ENCODE measurements around the gene SPOCK2.

SPOCK2 gene

GRCh38 chr10:72106896-72107295, 18.5 kb upstream of the SPOCK2 start:
- TF ChIP-seq CTCF (conservative IDR thresholded peaks at IDR 0.05): no peak
- no peak for TF ChIP-seq ZFX (IDR thresholded peaks at IDR 0.05)
- H3K27ac ChIP-seq: no peak overlapping the region

GRCh38 chr10:72106154-72106849, 18.0 kb upstream of the SPOCK2 start:
- H3K27ac ChIP-seq: no peak overlapping the region
- no peak for TF ChIP-seq ZFX (IDR thresholded peaks at IDR 0.05)
- TF ChIP-seq CTCF (conservative IDR thresholded peaks at IDR 0.05): no peak

- no peak overlapping the region for H3K27ac ChIP-seq
- TF ChIP-seq CTCF (conservative IDR thresholded peaks at IDR 0.05) (no peak), ZFX (IDR thresholded peaks at IDR 0.05) (no peak)
These were observed 17.4 kb upstream of the SPOCK2 start for GRCh38 chr10:72105710-72106109.

DNA sequence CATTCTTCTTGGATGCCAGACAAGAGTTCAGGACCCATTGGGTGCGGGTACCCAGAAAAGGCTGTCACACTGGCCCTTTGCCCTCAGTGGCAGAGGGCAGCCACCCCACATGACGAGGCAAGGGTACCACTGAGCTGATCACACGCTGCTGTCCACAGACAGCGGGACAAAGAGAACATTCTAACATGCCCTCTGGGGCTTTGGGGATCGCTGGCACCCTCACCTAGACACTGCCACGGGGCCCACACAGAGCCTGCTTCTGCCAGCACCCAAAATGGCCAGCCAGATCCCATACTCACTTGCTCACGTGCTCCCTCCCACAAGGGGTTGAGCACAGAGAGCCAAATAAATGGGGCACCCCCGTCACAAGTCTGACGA, 16.7 kb upstream of the SPOCK2 start:
- H3K27ac ChIP-seq: no peak overlapping the region; the same call in 1 of the 2 replicates

GRCh38 chr10:72104472-72105097, 16.2 kb upstream of the SPOCK2 start:
- TF ChIP-seq ZFX (IDR thresholded peaks at IDR 0.05): no peak
- TF ChIP-seq CTCF (conservative IDR thresholded peaks at IDR 0.05): no peak
- H3K27ac ChIP-seq: no peak overlapping the region; the same call in 1 of the 2 replicates

More for the DNA sequence above, 16.7 kb upstream of the SPOCK2 start:
- TF ChIP-seq CTCF (conservative IDR thresholded peaks at IDR 0.05): no peak
- no peak for TF ChIP-seq ZFX (IDR thresholded peaks at IDR 0.05)

DNA sequence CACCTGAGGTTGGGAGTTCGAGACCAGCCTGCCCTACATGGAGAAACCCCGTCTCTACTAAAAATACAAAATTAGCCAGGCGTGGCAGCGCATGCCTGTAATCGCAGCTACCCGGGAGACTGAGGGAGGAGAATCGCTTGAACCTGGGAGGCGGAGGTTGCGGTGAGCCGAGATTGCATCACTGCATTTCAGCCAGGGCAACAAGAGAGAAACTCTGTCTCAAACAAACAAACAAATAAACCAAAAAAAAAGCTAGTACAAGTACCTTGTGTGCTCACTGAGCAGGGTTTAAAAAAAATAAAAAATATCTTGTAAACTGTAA, 11.2 kb upstream of the SPOCK2 start:
- H3K27ac ChIP-seq: peak overlapping the region; percentile 3

More for the DNA sequence above, 11.2 kb upstream of the SPOCK2 start:
- TF ChIP-seq ZFX (IDR thresholded peaks at IDR 0.05) (no peak), CTCF (conservative IDR thresholded peaks at IDR 0.05) (no peak)
